ENCODE results near the gene TPST2. TPM values are rescaled to one million over a fixed set of nuclear protein-coding genes. Genes with fewer than 3 reads are reported as not detected.

TPST2 gene
- total RNA-seq, 1 experiment from 2014 or later, result 8.2 TPM

GRCh38 chr22:26552466-26552865, 37.5 kb downstream of the TPST2 start:
- intact Hi-C loops (cut with micrococcal nuclease; ENCODE audit: unreplicated experiment), result no loop called here
- H3K27ac ChIP-seq (ENCODE audit: low read depth, low read length, poor library complexity, severe bottlenecking), result no peak overlapping the region
- no peaks in the 10 kb centered on the region for H3K9me3 ChIP-seq (ENCODE audit: low read depth, low read length, poor library complexity, severe bottlenecking)
- ChIA-PET CTCF (no interaction called here), POLR2A (ENCODE audit: low non-redundant PET) (no interaction called here)
- DNase-seq (ENCODE audit: low spot score), result no peak
- TF ChIP-seq CTCF (conservative IDR thresholded peaks at IDR 0.05; ENCODE audit: low read depth, low read length) (no peak), EZH2 (IDR thresholded peaks at IDR 0.05; ENCODE audit: borderline replicate concordance, low read depth, low read length, poor library complexity, severe bottlenecking) (no peak)
- H3K4me1 ChIP-seq (ENCODE audit: insufficient read depth, low read length, poor library complexity, severe bottlenecking), result peaks cover 3% of the 10 kb centered on the region
- no peak overlapping the region for H3K4me3 ChIP-seq (ENCODE audit: low read depth, low read length, poor library complexity, severe bottlenecking)
- H3K27me3 ChIP-seq (replicated peaks; ENCODE audit: insufficient read depth, low read depth, low read length, poor library complexity), result no peaks in the 10 kb centered on the region
- no peaks in the 10 kb centered on the region for H3K36me3 ChIP-seq (ENCODE audit: insufficient read depth, low read length, poor library complexity, severe bottlenecking)
- no TSS peak for BruUV-seq (replicated peaks)

- Histone ChIP-seq H3K27ac (ENCODE audit: low read depth, low read length, poor library complexity, severe bottlenecking) (no peak overlapping the region), H3K4me1 (ENCODE audit: insufficient read depth, low read length, poor library complexity, severe bottlenecking) (peaks cover 3% of the 10 kb centered on the region), H3K27me3 (replicated peaks; ENCODE audit: insufficient read depth, low read depth, low read length, poor library complexity) (no peaks in the 10 kb centered on the region), H3K4me3 (ENCODE audit: low read depth, low read length, poor library complexity, severe bottlenecking) (no peak overlapping the region), H3K9me3 (ENCODE audit: low read depth, low read length, poor library complexity, severe bottlenecking) (no peaks in the 10 kb centered on the region), H3K36me3 (ENCODE audit: insufficient read depth, low read length, poor library complexity, severe bottlenecking) (no peaks in the 10 kb centered on the region)
- POLR2A ChIA-PET (ENCODE audit: low non-redundant PET), result no interaction called here
- no TSS peak for BruUV-seq (replicated peaks)
- no peak for TF ChIP-seq EZH2 (IDR thresholded peaks at IDR 0.05; ENCODE audit: borderline replicate concordance, low read depth, low read length, poor library complexity, severe bottlenecking)
- no peak for TF ChIP-seq CTCF (conservative IDR thresholded peaks at IDR 0.05; ENCODE audit: low read depth, low read length)
- DNase-seq (ENCODE audit: low spot score), result no peak
- intact Hi-C loops (cut with micrococcal nuclease; ENCODE audit: unreplicated experiment), result no loop called here
- CTCF ChIA-PET, result interaction anchor here (0.6 to 0.7 kb wide), 2 partner anchors 29 to 90 kb away, joined by 4 to 12 read pairs; no protein-coding TSS in a partner anchor
These were observed 38.4 kb downstream of the TPST2 start for GRCh38 chr22:26551568-26551967.

GRCh38 chr22:26550498-26551033, 39.4 kb downstream of the TPST2 start:
- CTCF ChIA-PET, result no interaction called here
- no peak for TF ChIP-seq CTCF (conservative IDR thresholded peaks at IDR 0.05; ENCODE audit: low read depth, low read length)
- no peak for TF ChIP-seq EZH2 (IDR thresholded peaks at IDR 0.05; ENCODE audit: borderline replicate concordance, low read depth, low read length, poor library complexity, severe bottlenecking)
- POLR2A ChIA-PET (ENCODE audit: low non-redundant PET), result no interaction called here

More at GRCh38 chr22:26550498-26551033, 39.4 kb downstream of the TPST2 start:
- no TSS peak for BruUV-seq (replicated peaks)
- Histone ChIP-seq H3K9me3 (ENCODE audit: low read depth, low read length, poor library complexity, severe bottlenecking) (no peaks in the 10 kb centered on the region), H3K27me3 (replicated peaks; ENCODE audit: insufficient read depth, low read depth, low read length, poor library complexity) (no peaks in the 10 kb centered on the region), H3K27ac (ENCODE audit: low read depth, low read length, poor library complexity, severe bottlenecking) (no peak overlapping the region), H3K4me1 (ENCODE audit: insufficient read depth, low read length, poor library complexity, severe bottlenecking) (peaks cover 3% of the 10 kb centered on the region), H3K36me3 (ENCODE audit: insufficient read depth, low read length, poor library complexity, severe bottlenecking) (no peaks in the 10 kb centered on the region), H3K4me3 (ENCODE audit: low read depth, low read length, poor library complexity, severe bottlenecking) (no peak overlapping the region)
- no peak for DNase-seq (ENCODE audit: low spot score)
- intact Hi-C loops (cut with micrococcal nuclease; ENCODE audit: unreplicated experiment), result no loop called here

Data from A673 (cell line).